Ishikawa (cell line): ENCODE measurements around the gene F8A1.
"Not testable (repeated sequence)": the region's sequence is repeated elsewhere in the genome, so short reads cannot be mapped to it uniquely, and the experiment has no call there.

Experiments used
- CEBPB ChIP-seq: IDR thresholded peaks from 2 replicates; pipeline ENCODE4 v1.6.1; 2012
- CREB1 ChIP-seq: IDR thresholded peaks from 2 replicates; pipeline ENCODE4 v1.6.1; 2012; ENCODE audit warnings: low read depth
- EGR1 ChIP-seq: IDR thresholded peaks from 2 replicates; pipeline ENCODE4 v1.6.1; 2012
- EP300 ChIP-seq: IDR thresholded peaks from 2 replicates; pipeline ENCODE4 v1.6.1; 2012; ENCODE audit warnings: borderline replicate concordance
- FOXM1 ChIP-seq: IDR thresholded peaks from 2 replicates; pipeline ENCODE4 v1.6.1; 2012; ENCODE audit warnings: low read depth, borderline replicate concordance
- NFIC ChIP-seq: IDR thresholded peaks from 2 replicates; pipeline ENCODE4 v1.6.1; 2012
- RAD21 ChIP-seq: IDR thresholded peaks from 2 replicates; pipeline ENCODE4 v1.6.1; 2012; ENCODE audit warnings: low read depth
- TAF1 ChIP-seq: IDR thresholded peaks from 2 replicates; pipeline ENCODE4 v1.6.1; 2012; ENCODE audit warnings: low read depth, mild to moderate bottlenecking
- TCF12 ChIP-seq: IDR thresholded peaks from 2 replicates; pipeline ENCODE4 v1.6.1; 2012; ENCODE audit warnings: low read depth
- TEAD4 ChIP-seq: IDR thresholded peaks from 2 replicates; pipeline ENCODE4 v1.6.1; 2012
- YY1 ChIP-seq: IDR thresholded peaks from 2 replicates; pipeline ENCODE4 v1.6.1; 2012; ENCODE audit warnings: low read depth
- ZBTB7A ChIP-seq: IDR thresholded peaks from 2 replicates; pipeline ENCODE4 v1.6.1; 2012; ENCODE audit warnings: low read depth
- TF ChIP-seq, protein P1 (sequence below): IDR thresholded peaks from 2 replicates; pipeline ENCODE4 v1.6.1; 2012; ENCODE audit warnings: low read depth, mild to moderate bottlenecking
- TF ChIP-seq, protein P2 (sequence below): IDR thresholded peaks from 2 replicates; pipeline ENCODE4 v1.6.1; 2012
- TF ChIP-seq, protein P3 (sequence below): IDR thresholded peaks from 2 replicates; pipeline ENCODE4 v1.6.1; 2012

F8A1 gene

GRCh38 chrX:154886069-154886788, at the start of gene F8A1:
Gene F8A1, plus strand, starts transcription at chrX:154886355. Its CDS starts 20 bp downstream, at chrX:154886375.
- TF ChIP-seq CREB1, NFIC: not testable (repeated sequence)
- TF ChIP-seq, protein P1, sequence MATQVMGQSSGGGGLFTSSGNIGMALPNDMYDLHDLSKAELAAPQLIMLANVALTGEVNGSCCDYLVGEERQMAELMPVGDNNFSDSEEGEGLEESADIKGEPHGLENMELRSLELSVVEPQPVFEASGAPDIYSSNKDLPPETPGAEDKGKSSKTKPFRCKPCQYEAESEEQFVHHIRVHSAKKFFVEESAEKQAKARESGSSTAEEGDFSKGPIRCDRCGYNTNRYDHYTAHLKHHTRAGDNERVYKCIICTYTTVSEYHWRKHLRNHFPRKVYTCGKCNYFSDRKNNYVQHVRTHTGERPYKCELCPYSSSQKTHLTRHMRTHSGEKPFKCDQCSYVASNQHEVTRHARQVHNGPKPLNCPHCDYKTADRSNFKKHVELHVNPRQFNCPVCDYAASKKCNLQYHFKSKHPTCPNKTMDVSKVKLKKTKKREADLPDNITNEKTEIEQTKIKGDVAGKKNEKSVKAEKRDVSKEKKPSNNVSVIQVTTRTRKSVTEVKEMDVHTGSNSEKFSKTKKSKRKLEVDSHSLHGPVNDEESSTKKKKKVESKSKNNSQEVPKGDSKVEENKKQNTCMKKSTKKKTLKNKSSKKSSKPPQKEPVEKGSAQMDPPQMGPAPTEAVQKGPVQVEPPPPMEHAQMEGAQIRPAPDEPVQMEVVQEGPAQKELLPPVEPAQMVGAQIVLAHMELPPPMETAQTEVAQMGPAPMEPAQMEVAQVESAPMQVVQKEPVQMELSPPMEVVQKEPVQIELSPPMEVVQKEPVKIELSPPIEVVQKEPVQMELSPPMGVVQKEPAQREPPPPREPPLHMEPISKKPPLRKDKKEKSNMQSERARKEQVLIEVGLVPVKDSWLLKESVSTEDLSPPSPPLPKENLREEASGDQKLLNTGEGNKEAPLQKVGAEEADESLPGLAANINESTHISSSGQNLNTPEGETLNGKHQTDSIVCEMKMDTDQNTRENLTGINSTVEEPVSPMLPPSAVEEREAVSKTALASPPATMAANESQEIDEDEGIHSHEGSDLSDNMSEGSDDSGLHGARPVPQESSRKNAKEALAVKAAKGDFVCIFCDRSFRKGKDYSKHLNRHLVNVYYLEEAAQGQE, result not testable (repeated sequence)

GRCh38 chrX:154840856-154841255, 45.3 kb upstream of the F8A1 start:
- TF ChIP-seq RAD21 (peak; percentile 72), EP300 (no peak)
- TF ChIP-seq, protein P2, sequence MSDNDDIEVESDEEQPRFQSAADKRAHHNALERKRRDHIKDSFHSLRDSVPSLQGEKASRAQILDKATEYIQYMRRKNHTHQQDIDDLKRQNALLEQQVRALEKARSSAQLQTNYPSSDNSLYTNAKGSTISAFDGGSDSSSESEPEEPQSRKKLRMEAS, result no peak

DNA sequence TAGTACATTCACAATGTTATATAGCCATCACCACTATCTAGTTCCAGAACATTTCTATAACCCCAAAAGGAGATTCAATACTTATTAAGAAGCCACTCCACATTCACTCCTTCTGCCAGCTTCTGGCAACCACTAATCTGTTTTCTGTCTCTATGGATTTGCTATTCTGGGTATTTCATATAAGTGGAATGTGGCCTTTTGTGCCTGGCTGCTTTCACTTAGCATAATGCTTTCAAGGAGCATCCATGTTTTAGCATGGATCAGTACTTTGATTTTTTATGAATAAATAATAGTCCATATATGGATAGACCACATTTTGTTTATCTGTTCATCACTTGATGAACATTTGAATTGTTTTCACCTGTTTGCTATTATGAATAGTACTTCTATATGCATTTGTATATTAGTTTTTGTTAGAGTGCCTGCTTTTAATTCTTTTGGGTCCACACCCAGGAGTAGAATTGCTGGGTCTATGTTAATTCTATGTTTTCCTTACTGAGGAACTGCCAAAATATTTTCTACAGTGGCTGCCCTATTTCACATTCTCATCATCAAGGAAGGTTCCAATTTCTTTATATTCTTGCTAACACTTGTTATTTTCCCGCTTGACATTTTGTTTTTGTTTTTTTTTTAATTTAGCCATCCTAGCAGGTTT, 35.1 kb upstream of the F8A1 start:
- TF ChIP-seq CEBPB (no peak), EP300 (no peak), RAD21 (no peak), ZBTB7A (no peak), FOXM1 (no peak), TEAD4 (no peak), NFIC (no peak), TAF1 (no peak), YY1 (no peak), CREB1 (no peak)
- TF ChIP-seq, protein P2, result no peak
- TF ChIP-seq, protein P1, result no peak
- TF ChIP-seq, protein P3, sequence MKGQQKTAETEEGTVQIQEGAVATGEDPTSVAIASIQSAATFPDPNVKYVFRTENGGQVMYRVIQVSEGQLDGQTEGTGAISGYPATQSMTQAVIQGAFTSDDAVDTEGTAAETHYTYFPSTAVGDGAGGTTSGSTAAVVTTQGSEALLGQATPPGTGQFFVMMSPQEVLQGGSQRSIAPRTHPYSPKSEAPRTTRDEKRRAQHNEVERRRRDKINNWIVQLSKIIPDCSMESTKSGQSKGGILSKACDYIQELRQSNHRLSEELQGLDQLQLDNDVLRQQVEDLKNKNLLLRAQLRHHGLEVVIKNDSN, result no peak

DNA sequence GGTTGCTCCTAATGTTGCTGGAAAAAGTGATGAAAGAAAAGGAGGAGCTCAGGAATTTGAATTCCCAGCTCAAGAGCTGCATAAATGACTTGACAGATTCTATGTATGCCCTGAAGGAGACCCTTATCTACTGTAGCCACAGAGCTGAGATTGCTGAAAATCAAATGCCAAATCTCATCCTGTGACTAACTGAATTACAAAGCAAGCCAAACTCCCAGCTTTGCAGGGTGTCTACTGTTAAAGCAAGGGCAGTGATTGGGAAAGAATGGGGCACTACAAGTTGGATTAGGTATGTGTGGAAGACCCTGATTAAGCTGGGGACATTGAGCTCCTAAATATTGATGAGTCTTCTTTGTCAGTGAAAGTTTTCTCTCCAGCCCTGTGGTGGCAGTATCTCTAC, 30.9 kb upstream of the F8A1 start:
- TF ChIP-seq, protein P2, result no peak
- no peak for TF ChIP-seq TAF1
- TF ChIP-seq TEAD4, result no peak
- TF ChIP-seq FOXM1, result no peak
- no peak for TF ChIP-seq ZBTB7A
- TF ChIP-seq EGR1, result no peak
- TF ChIP-seq YY1, result no peak
- TF ChIP-seq CEBPB, result no peak
- TF ChIP-seq, protein P1, result no peak
- TF ChIP-seq, protein P3, result no peak
- no peak for TF ChIP-seq CREB1
- TF ChIP-seq TCF12, result no peak
- TF ChIP-seq EP300, result no peak
- no peak for TF ChIP-seq RAD21
